Kidney (tissue), 14 donors: ENCODE results near the gene PCNA. TPM values are rescaled to one million over a fixed set of nuclear protein-coding genes. Genes with fewer than 3 reads are reported as not detected.

Experiments
- DNase-seq, 5 donors: peaks; one replicate each; pipeline ENCODE4 v3.0.0-alpha.2; 2013 to 2020
- FAIRE-seq: peaks from 2 replicates; lab custom pipeline; 2012; peaks lifted over from hg19 to GRCh38; lab: Jason Lieb, UNC
- H3K27ac ChIP-seq, 2 donors: one replicate each; pipeline ENCODE4 v1.7.0; 2013; ENCODE audit warnings: low read depth in 2 of 2, low read length in 2 of 2, inconsistent platforms in 1 of 2
- H3K27me3 ChIP-seq: one replicate; pipeline ENCODE4 v1.7.1; 2013; ENCODE audit warnings: low read length, inconsistent platforms; ENCODE audit not compliant: control insufficient read depth, insufficient read depth
- H3K36me3 ChIP-seq, 3 donors: one replicate each; pipeline versions ENCODE4 v1.7.0 to v1.7.1; 2013; ENCODE audit warnings: low read length in 3 of 3, control low read depth in 1 of 3, inconsistent platforms in 1 of 3; ENCODE audit not compliant: insufficient read depth in 3 of 3, control insufficient read depth in 2 of 3
- H3K4me1 ChIP-seq, 3 donors: one replicate each; pipeline versions ENCODE4 v1.7.0 to v1.7.1; 2013; ENCODE audit warnings: low read length in 3 of 3, inconsistent platforms in 1 of 3, low read depth in 1 of 3; ENCODE audit not compliant: control insufficient read depth in 2 of 3, insufficient read depth in 2 of 3
- H3K4me3 ChIP-seq, 3 donors: one replicate each; pipeline versions ENCODE4 v1.7.0 to v1.8.1; 2013; ENCODE audit warnings: low read length in 3 of 3, control low read depth in 1 of 3, inconsistent platforms in 1 of 3
- H3K9ac ChIP-seq, 3 donors: one replicate each; pipeline versions ENCODE4 v1.7.0 to v1.7.1; 2013; ENCODE audit warnings: low read length in 3 of 3, control low read depth in 1 of 3, inconsistent platforms in 1 of 3
- H3K9me3 ChIP-seq, 3 donors: one replicate each; pipeline versions ENCODE4 v1.7.0 to v1.7.1; 2013; ENCODE audit warnings: low read length in 3 of 3, control low read depth in 1 of 3, inconsistent platforms in 1 of 3; ENCODE audit not compliant: control insufficient read depth in 2 of 3, insufficient read depth in 1 of 3
- CTCF ChIP-seq: IDR thresholded peaks from 3 replicates; pipeline ENCODE4 v1.5.1; 2012; ENCODE audit warnings: mild to moderate bottlenecking, moderate library complexity, borderline replicate concordance; ENCODE audit not compliant: insufficient read depth; ENCODE audit errors: extremely low read depth
- intact Hi-C: fragments of 100-400 bp; cut with DNase I; formaldehyde crosslinking; loops from one replicate; pipeline ENCODE4 v1.11.1; 2022
- polyA plus RNA-seq: library from polyadenylated mRNA; stranded (reverse); fragments of 350-450 nt; fragmentation: Illumina TruSeq; extraction: RNeasy Lipid Tissue Mini Kit (QIAGEN cat#74804); gene quantifications from one replicate; pipeline ENCODE4 v1.2.3, GENCODE V29; 2014; ENCODE audit warnings: low read depth, low replicate concordance; ENCODE audit not compliant: insufficient read depth
- total RNA-seq: library from RNA; stranded (reverse); fragmentation: NEBNext Ultra II Directional; extraction: Animal tissue kit (Norgen Biotek cat#: 25700); gene quantifications from one replicate; pipeline ENCODE4 v1.2.1, GENCODE V29; 2021
- donor health status: control.
- donor health status: control.
- donor health status: control.
- donor health status: control.
- donor health status: control.
- donor health status: DM: yes; HTN: yes; CAD: no.
- donor health status: Normal renal cell carcinoma (clear cell type).

The PCNA gene
- total and polyA plus RNA-seq, 2 donors from 2014 or later: 46.4 to 48.2 TPM

DNA sequence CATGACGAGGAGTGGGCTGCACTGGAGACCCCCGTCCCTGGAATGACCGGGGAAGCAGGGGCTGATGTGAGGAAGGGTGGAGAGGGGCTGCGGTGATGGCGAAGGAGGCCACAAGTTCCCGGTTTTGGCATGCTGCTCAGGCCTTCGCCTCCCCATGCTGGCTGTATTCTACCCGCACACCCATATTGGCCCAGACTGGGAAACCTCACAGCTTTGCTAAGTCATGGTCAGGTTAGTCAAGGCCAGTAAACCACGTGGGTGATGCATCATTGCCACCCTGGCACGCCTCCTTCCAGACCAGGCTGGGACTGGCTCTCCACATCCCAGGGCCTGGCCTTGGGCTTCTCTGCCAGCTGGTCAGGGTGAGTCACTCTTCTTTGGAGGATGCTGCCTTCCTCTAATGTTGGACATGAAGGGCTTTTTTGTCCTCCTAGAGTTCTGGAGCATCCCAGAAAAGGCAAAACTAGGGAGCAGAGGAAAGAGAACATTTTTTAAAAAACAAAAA, 53.8 kb downstream of the PCNA start:
- intact Hi-C loops: no loop called here
- H3K9me3 ChIP-seq: no peaks in the 10 kb centered on the region
- H3K36me3 ChIP-seq: no peaks in the 10 kb centered on the region
- no peak overlapping the region for H3K9ac ChIP-seq
- DNase-seq (peak in 1 of 5 donors; percentile 82), FAIRE-seq (no peak)
- no peaks in the 10 kb centered on the region for H3K4me1 ChIP-seq
- no peak overlapping the region for H3K27ac ChIP-seq
- no peaks in the 10 kb centered on the region for H3K27me3 ChIP-seq
- H3K4me3 ChIP-seq: no peak overlapping the region
- TF ChIP-seq CTCF: no peak

DNA sequence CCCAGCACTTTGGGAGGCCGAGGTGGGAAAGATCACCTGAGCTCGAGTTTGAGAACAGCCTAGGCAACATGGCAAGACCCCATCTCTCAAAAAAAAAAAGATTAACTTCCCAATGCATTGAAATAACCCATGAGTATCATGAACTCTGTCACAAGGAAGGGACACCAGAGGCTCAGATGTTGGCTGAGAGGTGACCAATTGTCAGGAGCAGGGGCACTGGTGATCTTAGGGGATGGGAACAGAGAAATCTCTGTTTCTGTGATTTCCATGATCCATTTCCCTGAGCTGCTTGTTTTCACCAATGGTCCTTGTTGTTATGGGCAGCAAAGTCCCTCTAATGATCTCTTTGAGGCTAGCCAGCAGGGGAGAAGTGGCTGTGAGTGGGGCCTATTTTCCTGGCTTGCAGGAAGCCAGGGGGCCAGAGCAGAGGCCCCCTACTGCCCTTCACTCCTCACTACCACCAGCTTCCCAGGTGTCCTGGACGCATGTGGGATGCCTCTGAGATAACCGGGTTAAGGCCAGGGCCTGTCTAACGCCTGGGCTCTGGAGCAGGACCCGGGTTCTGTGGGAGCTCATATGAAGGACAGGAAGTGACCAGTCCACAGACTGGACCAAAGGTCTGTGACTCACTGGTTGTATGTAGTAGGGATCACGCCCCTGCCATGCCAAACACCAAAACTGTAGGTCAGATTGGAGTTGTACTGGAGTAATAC, 54.4 kb downstream of the PCNA start:
- DNase-seq (peak in 1 of 5 donors; percentile 22), FAIRE-seq (no peak)
- intact Hi-C loops: no loop called here
- Histone ChIP-seq H3K9ac (no peak overlapping the region), H3K27ac (no peak overlapping the region), H3K36me3 (no peaks in the 10 kb centered on the region), H3K4me3 (no peak overlapping the region), H3K9me3 (no peaks in the 10 kb centered on the region), H3K27me3 (no peaks in the 10 kb centered on the region), H3K4me1 (no peaks in the 10 kb centered on the region)
- TF ChIP-seq CTCF: no peak

Other genes starting within 250 kb of the PCNA start
- gene SLC23A2, start 118.4 kb downstream of the PCNA start, total RNA-seq: 20.5 TPM
- gene SLC23A2, start 118.4 kb downstream of the PCNA start, polyA plus RNA-seq: 4.8 TPM
- 102 TPM for gene TMEM230, start 6.9 kb downstream of the PCNA start, total RNA-seq
- 163 TPM for gene TMEM230, start 6.9 kb downstream of the PCNA start, polyA plus RNA-seq
- gene CDS2, start 7.0 kb upstream of the PCNA start, total RNA-seq: 67.9 TPM
- gene CDS2, start 7.0 kb upstream of the PCNA start, polyA plus RNA-seq: 19.9 TPM
- not detected for gene PROKR2, start 197.0 kb upstream of the PCNA start, total RNA-seq
- not detected for gene PROKR2, start 197.0 kb upstream of the PCNA start, polyA plus RNA-seq